AG04450 (cell line): ENCODE measurements around the gene ELFN1. TPM values are rescaled to one million over a fixed set of nuclear protein-coding genes. Genes with fewer than 3 reads are reported as not detected.
A peak's percentile ranks its signal among the peaks of the same experiment; 100 is the strongest.

Experiments used
- CTCF ChIA-PET: fragments of 300-600, 350-600 bp; formaldehyde crosslinking; extraction: SDS; loops from one replicate; lab custom pipeline; 2022; ENCODE audit warnings: antibody characterized with exemption, inconsistent platforms; lab: Charles Lee
- POLR2A ChIA-PET: fragments of 350-600 bp; formaldehyde crosslinking; extraction: SDS; loops from one replicate; lab custom pipeline; 2021; ENCODE audit warnings: antibody characterized with exemption, inconsistent platforms; lab: Yijun Ruan, JAX
- DNase-seq: peaks from one replicate; pipeline ENCODE4 v3.0.0-alpha.2; 2011; ENCODE audit warnings: low read depth, low spot score
- H3K27ac ChIP-seq: one replicate; pipeline ENCODE4 v1.5.1; 2012; ENCODE audit warnings: low read depth, low read length, control low read depth
- H3K27me3 ChIP-seq: one replicate; pipeline ENCODE4 v1.6.0; 2012; ENCODE audit warnings: low read length; ENCODE audit not compliant: control insufficient read depth, insufficient read depth
- H3K4me3 ChIP-seq: 2 replicates; pipeline ENCODE4 v1.5.1; 2011; ENCODE audit warnings: mild to moderate bottlenecking, low read depth, low read length, control low read depth
- H3K9me3 ChIP-seq: 2 replicates; pipeline ENCODE4 v1.5.1; 2012; ENCODE audit warnings: low read length; ENCODE audit not compliant: control insufficient read depth, insufficient read depth
- CTCF ChIP-seq: IDR thresholded peaks from 2 replicates; pipeline ENCODE4 v1.5.1; 2011; ENCODE audit warnings: low read depth, low read length, control low read depth, inconsistent platforms
- polyA plus RNA-seq: library from polyadenylated mRNA; depleted of rRNA; stranded (reverse); fragments of >200 nt; gene quantifications from 2 replicates; pipeline ENCODE4 v1.2.3, GENCODE V29; 2011

ELFN1 gene
- polyA plus RNA-seq, 1 experiment, result 0.10 TPM

- Histone ChIP-seq H3K27me3 (no peaks in the 10 kb centered on the region), H3K27ac (no peak overlapping the region), H3K4me3 (no peak overlapping the region), H3K9me3 (peaks cover 10% of the 10 kb centered on the region)
- POLR2A ChIA-PET, result no interaction called here
- no peak; the same call in 1 of the 2 replicates for TF ChIP-seq CTCF
- CTCF ChIA-PET, result no interaction called here
- DNase-seq, result no peak
These were observed 37.9 kb downstream of the ELFN1 start for GRCh38 chr7:1707756-1708595.

GRCh38 chr7:1708596-1709251 is 38.6 kb downstream of the ELFN1 start:
- H3K9me3 ChIP-seq, result peaks cover 10% of the 10 kb centered on the region
- no peak for DNase-seq
- POLR2A ChIA-PET, result no interaction called here
- no peak for TF ChIP-seq CTCF
- CTCF ChIA-PET, result no interaction called here
- no peak overlapping the region for H3K27ac ChIP-seq
- no peak overlapping the region for H3K4me3 ChIP-seq
- H3K27me3 ChIP-seq, result no peaks in the 10 kb centered on the region

GRCh38 chr7:1709281-1709680 is 39.2 kb downstream of the ELFN1 start:
- Histone ChIP-seq H3K27ac (no peak overlapping the region), H3K4me3 (no peak overlapping the region), H3K27me3 (no peaks in the 10 kb centered on the region), H3K9me3 (peaks cover 10% of the 10 kb centered on the region)
- ChIA-PET POLR2A (no interaction called here), CTCF (interaction anchor here (0.6 to 1.1 kb wide), 2 partner anchors 12 to 50 kb away, joined by 3 read pairs; no protein-coding TSS in a partner anchor)
- no peak for TF ChIP-seq CTCF
- no peak for DNase-seq

GRCh38 chr7:1709900-1710299 is 39.8 kb downstream of the ELFN1 start:
- ChIA-PET CTCF (interaction anchor here (0.6 to 1.1 kb wide), 3 partner anchors 11 to 49 kb away, joined by 3 read pairs; no protein-coding TSS in a partner anchor), POLR2A (no interaction called here)
- TF ChIP-seq CTCF, result peak; percentile 46
- DNase-seq, result no peak
- H3K9me3 ChIP-seq, result peaks cover 13% of the 10 kb centered on the region
- no peak overlapping the region for H3K4me3 ChIP-seq
- H3K27me3 ChIP-seq, result peaks cover 1% of the 10 kb centered on the region
- no peak overlapping the region for H3K27ac ChIP-seq

GRCh38 chr7:1710936-1711335 is 40.9 kb downstream of the ELFN1 start:
- Histone ChIP-seq H3K27me3 (peaks cover 5% of the 10 kb centered on the region), H3K4me3 (no peak overlapping the region), H3K9me3 (peaks cover 14% of the 10 kb centered on the region), H3K27ac (no peak overlapping the region)
- ChIA-PET POLR2A (no interaction called here), CTCF (no interaction called here)
- no peak for DNase-seq
- TF ChIP-seq CTCF, result no peak
